Measurements from ENCODE around the gene ABCF3.

DNA sequence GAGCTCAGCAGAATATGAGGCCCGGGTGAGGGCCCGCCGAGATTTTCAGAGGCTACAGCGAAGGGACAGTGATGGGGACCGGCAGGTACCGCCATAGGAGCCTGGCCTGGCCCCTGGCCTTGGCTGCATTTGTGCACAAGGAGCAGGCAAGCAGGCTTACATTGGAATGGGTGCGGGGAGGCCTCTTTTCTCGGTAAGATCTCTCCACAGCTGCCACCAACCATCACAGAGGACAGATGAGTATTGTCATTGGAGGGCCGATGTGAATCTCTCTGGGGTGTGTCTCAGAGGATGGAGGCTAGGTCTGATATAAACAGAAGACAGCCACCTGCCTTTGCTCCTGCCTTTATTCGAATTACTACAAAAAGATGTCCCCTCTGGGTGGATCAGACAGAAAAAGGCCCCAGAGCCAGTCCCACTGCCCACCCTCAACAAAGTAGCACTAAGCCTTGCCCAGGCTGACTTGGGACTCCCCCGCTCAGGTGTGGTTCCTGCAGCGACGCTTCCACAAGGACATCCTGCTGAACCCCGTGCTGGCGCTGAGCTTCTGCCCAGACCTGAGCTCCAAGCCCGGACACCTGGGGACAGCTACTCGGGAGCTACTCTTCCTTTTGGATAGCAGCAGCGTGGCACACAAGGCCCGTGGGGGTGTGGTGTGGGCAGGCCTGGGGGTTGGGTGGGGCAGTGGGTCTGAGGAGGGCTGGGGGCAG is 48.8 kb downstream of the ABCF3 start:
- TF ChIP-seq CTCF (IDR thresholded peaks at IDR 0.05) (no peak), POLR2A (IDR thresholded peaks at IDR 0.05) (no peak)
